ENCODE measurements around the gene KRTAP10-10. TPM values are rescaled to one million over a fixed set of nuclear protein-coding genes. Genes with fewer than 3 reads are reported as not detected.
A peak's percentile ranks its signal among the peaks of the same experiment; 100 is the strongest.

The KRTAP10-10 gene
- total RNA-seq, 1 experiment from 2014 or later: not detected

GRCh38 chr21:44671911-44672310 lies 34.8 kb downstream of the KRTAP10-10 start:
- no peak overlapping the region for H3K27ac Mint-ChIP-seq (ENCODE audit: low read depth, unreplicated experiment)
- H3K4me3 Mint-ChIP-seq (ENCODE audit: unreplicated experiment): no peak overlapping the region
- H3K4me1 Mint-ChIP-seq (ENCODE audit: insufficient read depth, unreplicated experiment): peaks cover 4% of the 10 kb centered on the region
- DNase-seq (ENCODE audit: unreplicated experiment): no peak
- no TSS peak for BruUV-seq (replicated peaks)
- CTCF ChIA-PET: no interaction called here
- TF ChIP-seq, protein P1, sequence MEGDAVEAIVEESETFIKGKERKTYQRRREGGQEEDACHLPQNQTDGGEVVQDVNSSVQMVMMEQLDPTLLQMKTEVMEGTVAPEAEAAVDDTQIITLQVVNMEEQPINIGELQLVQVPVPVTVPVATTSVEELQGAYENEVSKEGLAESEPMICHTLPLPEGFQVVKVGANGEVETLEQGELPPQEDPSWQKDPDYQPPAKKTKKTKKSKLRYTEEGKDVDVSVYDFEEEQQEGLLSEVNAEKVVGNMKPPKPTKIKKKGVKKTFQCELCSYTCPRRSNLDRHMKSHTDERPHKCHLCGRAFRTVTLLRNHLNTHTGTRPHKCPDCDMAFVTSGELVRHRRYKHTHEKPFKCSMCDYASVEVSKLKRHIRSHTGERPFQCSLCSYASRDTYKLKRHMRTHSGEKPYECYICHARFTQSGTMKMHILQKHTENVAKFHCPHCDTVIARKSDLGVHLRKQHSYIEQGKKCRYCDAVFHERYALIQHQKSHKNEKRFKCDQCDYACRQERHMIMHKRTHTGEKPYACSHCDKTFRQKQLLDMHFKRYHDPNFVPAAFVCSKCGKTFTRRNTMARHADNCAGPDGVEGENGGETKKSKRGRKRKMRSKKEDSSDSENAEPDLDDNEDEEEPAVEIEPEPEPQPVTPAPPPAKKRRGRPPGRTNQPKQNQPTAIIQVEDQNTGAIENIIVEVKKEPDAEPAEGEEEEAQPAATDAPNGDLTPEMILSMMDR (IDR thresholded peaks at IDR 0.05; ENCODE audit: unreplicated experiment): no peak
- H3K36me3 Mint-ChIP-seq (ENCODE audit: insufficient read depth, unreplicated experiment): no peaks in the 10 kb centered on the region
- peaks cover 73% of the 10 kb centered on the region for H3K27me3 Mint-ChIP-seq (ENCODE audit: insufficient read depth, unreplicated experiment)
- POLR2A ChIA-PET: no interaction called here
- intact Hi-C loops (cut with micrococcal nuclease): no loop called here
- H3K9me3 Mint-ChIP-seq (ENCODE audit: unreplicated experiment): peaks cover 20% of the 10 kb centered on the region

DNA sequence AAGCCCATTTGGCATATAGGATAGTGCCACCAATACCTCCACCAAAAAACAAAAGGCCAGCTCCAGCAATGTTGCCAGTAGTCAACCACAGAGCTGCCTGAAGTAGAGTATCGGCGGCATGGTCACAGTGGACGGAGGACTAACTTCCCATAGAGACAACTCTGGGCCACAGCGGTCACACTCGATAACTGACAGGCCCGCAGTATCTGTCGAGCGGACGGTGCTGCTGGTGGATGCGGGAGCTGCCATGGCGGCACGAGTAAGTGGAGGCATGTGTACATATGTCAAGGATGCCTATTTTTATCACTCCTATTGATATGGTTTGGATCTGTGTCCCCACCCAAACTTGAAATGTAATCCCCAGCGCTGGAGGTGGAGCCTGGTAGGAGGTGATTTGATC lies 40.7 kb downstream of the KRTAP10-10 start:
- H3K4me1 Mint-ChIP-seq (ENCODE audit: insufficient read depth, unreplicated experiment): no peaks in the 10 kb centered on the region
- no peaks in the 10 kb centered on the region for H3K36me3 Mint-ChIP-seq (ENCODE audit: insufficient read depth, unreplicated experiment)
- H3K4me3 Mint-ChIP-seq (ENCODE audit: unreplicated experiment): no peak overlapping the region
- no peak overlapping the region for H3K27ac Mint-ChIP-seq (ENCODE audit: low read depth, unreplicated experiment)
- H3K9me3 Mint-ChIP-seq (ENCODE audit: unreplicated experiment): peaks cover 9% of the 10 kb centered on the region
- TF ChIP-seq, protein P1 (IDR thresholded peaks at IDR 0.05; ENCODE audit: unreplicated experiment): no peak
- ChIA-PET POLR2A (interaction anchor here (1.3 kb wide), 1 partner anchor 32 kb away, joined by 3 read pairs; no protein-coding TSS in a partner anchor), CTCF (no interaction called here)
- intact Hi-C loops (cut with micrococcal nuclease): no loop called here
- BruUV-seq (replicated peaks): no TSS peak
- peaks cover 93% of the 10 kb centered on the region for H3K27me3 Mint-ChIP-seq (ENCODE audit: insufficient read depth, unreplicated experiment)
- no peak for DNase-seq (ENCODE audit: unreplicated experiment)

GRCh38 chr21:44681152-44681551 lies 44.0 kb downstream of the KRTAP10-10 start:
- TF ChIP-seq, protein P1 (IDR thresholded peaks at IDR 0.05; ENCODE audit: unreplicated experiment): no peak
- H3K27me3 Mint-ChIP-seq (ENCODE audit: insufficient read depth, unreplicated experiment): peaks cover 96% of the 10 kb centered on the region
- ChIA-PET CTCF (no interaction called here), POLR2A (no interaction called here)
- H3K4me3 Mint-ChIP-seq (ENCODE audit: unreplicated experiment): no peak overlapping the region
- H3K9me3 Mint-ChIP-seq (ENCODE audit: unreplicated experiment): no peaks in the 10 kb centered on the region
- no peak overlapping the region for H3K27ac Mint-ChIP-seq (ENCODE audit: low read depth, unreplicated experiment)
- intact Hi-C loops (cut with micrococcal nuclease): no loop called here
- no peaks in the 10 kb centered on the region for H3K4me1 Mint-ChIP-seq (ENCODE audit: insufficient read depth, unreplicated experiment)
- no peak for DNase-seq (ENCODE audit: unreplicated experiment)
- no TSS peak for BruUV-seq (replicated peaks)
- no peaks in the 10 kb centered on the region for H3K36me3 Mint-ChIP-seq (ENCODE audit: insufficient read depth, unreplicated experiment)

- CTCF ChIA-PET: interaction anchor here (0.5 kb wide), 1 partner anchor 178 kb away, joined by 3 read pairs; no protein-coding TSS in a partner anchor
- intact Hi-C loops (cut with micrococcal nuclease): no loop called here
- Mint-ChIP-seq H3K9me3 (ENCODE audit: unreplicated experiment) (no peaks in the 10 kb centered on the region), H3K27ac (ENCODE audit: low read depth, unreplicated experiment) (no peak within 1 kb of the TSS), H3K4me3 (ENCODE audit: unreplicated experiment) (no peak within 1 kb of the TSS), H3K4me1 (ENCODE audit: insufficient read depth, unreplicated experiment) (no peaks in the 10 kb centered on the region), H3K36me3 (ENCODE audit: insufficient read depth, unreplicated experiment) (no peaks in the 10 kb centered on the region), H3K27me3 (ENCODE audit: insufficient read depth, unreplicated experiment) (peaks cover 96% of the 10 kb centered on the region)
- peak; percentile 4 for DNase-seq (ENCODE audit: unreplicated experiment)
- BruUV-seq (replicated peaks): no TSS peak
- TF ChIP-seq, protein P1 (IDR thresholded peaks at IDR 0.05; ENCODE audit: unreplicated experiment): no peak
- POLR2A ChIA-PET: interaction anchor here (1.2 kb wide), 1 partner anchor 16 kb away, joined by 4 read pairs; the partner anchor contains the start of gene KRTAP12-2
Measured at GRCh38 chr21:44681861-44682579, 44.9 kb downstream of the KRTAP10-10 start, which contains the start of gene KRTAP12-1. TSS of gene KRTAP12-1 (minus strand) at chr21:44682163. CDS start at chr21:44682123, 40 bp downstream.
